C4-2B (cell line): ENCODE results near the gene COG5.

Experiments
- ZFX ChIP-seq: fragments of 450-650 bp; IDR thresholded peaks from 2 replicates; pipeline ENCODE4 v1.6.1; 2017
- TF ChIP-seq, protein P1 (sequence below): fragments of 450-650 bp; conservative IDR thresholded peaks from 2 replicates; pipeline ENCODE4 v1.5.1; 2017; ENCODE audit warnings: mild to moderate bottlenecking

DNA sequence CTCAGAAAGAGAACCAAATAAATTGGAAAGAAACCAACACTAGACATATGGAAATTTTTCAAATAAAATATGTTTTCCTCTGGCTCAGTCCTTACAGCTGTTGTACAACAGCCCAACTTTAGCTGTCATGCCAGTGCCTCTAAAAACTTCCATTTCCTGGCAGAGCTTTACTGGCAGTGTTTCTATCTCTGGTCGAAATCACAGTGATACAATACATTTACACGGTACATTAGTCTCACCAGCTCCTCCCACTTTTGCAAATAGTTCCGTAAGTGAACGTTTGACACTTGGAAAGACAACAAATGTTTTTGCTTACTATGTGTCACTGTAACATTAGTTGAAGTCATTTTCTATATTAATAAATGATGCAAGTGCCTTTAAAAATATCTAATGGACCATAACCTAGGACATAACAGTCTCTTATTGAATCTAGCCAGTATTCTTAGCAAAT lies 46.1 kb upstream of the COG5 start:
- TF ChIP-seq, protein P1, sequence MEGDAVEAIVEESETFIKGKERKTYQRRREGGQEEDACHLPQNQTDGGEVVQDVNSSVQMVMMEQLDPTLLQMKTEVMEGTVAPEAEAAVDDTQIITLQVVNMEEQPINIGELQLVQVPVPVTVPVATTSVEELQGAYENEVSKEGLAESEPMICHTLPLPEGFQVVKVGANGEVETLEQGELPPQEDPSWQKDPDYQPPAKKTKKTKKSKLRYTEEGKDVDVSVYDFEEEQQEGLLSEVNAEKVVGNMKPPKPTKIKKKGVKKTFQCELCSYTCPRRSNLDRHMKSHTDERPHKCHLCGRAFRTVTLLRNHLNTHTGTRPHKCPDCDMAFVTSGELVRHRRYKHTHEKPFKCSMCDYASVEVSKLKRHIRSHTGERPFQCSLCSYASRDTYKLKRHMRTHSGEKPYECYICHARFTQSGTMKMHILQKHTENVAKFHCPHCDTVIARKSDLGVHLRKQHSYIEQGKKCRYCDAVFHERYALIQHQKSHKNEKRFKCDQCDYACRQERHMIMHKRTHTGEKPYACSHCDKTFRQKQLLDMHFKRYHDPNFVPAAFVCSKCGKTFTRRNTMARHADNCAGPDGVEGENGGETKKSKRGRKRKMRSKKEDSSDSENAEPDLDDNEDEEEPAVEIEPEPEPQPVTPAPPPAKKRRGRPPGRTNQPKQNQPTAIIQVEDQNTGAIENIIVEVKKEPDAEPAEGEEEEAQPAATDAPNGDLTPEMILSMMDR = no peak
- no peak for TF ChIP-seq ZFX
